ENCODE results near the gene CAMTA1. TPM values are rescaled to one million over a fixed set of nuclear protein-coding genes. Genes with fewer than 3 reads are reported as not detected.

CAMTA1 gene
- total and polyA plus RNA-seq, 9 of the 15 experiments (the other 6 are each of a cell fraction or from before 2014, with no cell fraction given) = 43.9 to 161 (median 65.9) TPM

DNA sequence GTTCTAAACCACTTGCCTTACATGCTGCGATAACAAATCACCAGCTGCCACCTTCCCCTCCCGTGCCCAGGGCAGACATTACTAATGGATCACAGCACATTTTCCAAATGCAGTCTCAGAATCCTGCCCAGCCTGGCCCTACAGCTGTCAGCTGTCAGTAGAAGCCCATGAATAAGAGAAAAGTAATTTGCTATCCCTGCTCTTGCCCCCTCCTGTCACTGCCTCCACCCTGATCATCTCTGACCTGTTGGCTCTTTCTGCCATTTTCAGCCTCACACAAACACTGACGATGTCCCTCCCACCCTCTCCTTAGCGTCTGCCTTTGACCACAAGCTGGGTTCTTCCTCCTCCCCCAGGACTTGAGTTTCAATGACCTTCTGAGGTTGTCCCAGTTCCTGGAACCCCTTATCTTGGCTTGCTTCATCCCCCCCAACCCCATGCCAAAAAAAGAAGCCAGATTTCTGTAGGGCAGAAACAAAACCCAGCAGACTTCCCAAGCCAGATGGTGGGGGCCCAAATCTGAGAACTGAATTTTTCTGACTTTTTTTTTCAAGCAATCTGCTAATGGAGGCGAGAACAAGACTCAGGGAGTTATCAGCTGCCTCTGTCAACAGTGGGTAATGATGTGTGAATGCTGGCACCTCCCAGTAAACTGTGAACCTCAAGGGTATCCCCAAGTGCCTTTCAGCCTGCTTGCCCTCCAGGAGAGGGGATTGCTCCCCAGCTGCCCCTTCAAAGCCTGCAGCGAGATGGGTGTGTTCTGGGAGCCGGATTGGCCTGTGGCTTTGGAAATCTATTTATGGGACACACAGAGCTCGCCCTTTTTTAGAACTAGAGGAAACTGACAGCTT, 769.4 kb downstream of the CAMTA1 start:
- no peaks in the 10 kb centered on the region for H3K9me3 ChIP-seq (replicated peaks; ENCODE audit: control insufficient read depth, insufficient read depth, low read depth, low read length)
- intact Hi-C loops (cut with micrococcal nuclease) = no loop called here
- H3K27ac ChIP-seq (ENCODE audit: extremely low read depth, low read depth, low read length) = no peak overlapping the region
- no TSS peak for BruUV-seq (replicated peaks)
- H3K9me1 ChIP-seq (ENCODE audit: control insufficient read depth, insufficient read depth, low read length) = no peaks in the 10 kb centered on the region
- FAIRE-seq = no peak
- 0% methylated on average over 8 of the region's 8 CpGs for WGBS (ENCODE audit: insufficient coverage, low coverage, missing lambda C conversion rate)
- no peak overlapping the region for H3K4me2 ChIP-seq (ENCODE audit: insufficient read depth, low read length)
- no peak overlapping the region for H3K4me3 ChIP-seq
- DNase-seq (ENCODE audit: extremely low read depth in 1 of 4, low spot score in 3 of 4) = no peak
- POLR2A ChIA-PET = interaction anchor here (0.7 to 1.2 kb wide), 4 partner anchors 18 to 183 kb away, joined by 3 to 4 read pairs (median 3); no protein-coding TSS in a partner anchor
- ATAC-seq = no peak
- no peak overlapping the region for H3K9ac ChIP-seq (ENCODE audit: insufficient read depth in 1 of 2, low read depth in 2 of 2, low read length in 2 of 2)
- CTCF ChIA-PET (ENCODE audit: low intra/inter-chr PET ratio) = no interaction called here
- no peaks in the 10 kb centered on the region for H3K36me3 ChIP-seq (ENCODE audit: control insufficient read depth, insufficient read depth, low read length)
- H2AFZ ChIP-seq (ENCODE audit: low read depth, low read length) = no peak overlapping the region
- no peaks in the 10 kb centered on the region for H3K79me2 ChIP-seq (ENCODE audit: control insufficient read depth, insufficient read depth, low read length)
- peaks cover 19 to 48% of the 10 kb centered on the region in 2 experiments; a peak in 3 of 5 replicates for H3K27me3 ChIP-seq (ENCODE audit: control insufficient read depth in 2 of 2, insufficient read depth in 2 of 2, low read length in 2 of 2)
- in situ Hi-C loops (cut with MboI) = no loop called here
- H3K4me1 ChIP-seq (replicated peaks in 1 of 2; ENCODE audit: control insufficient read depth in 2 of 2, insufficient read depth in 2 of 2, low read length in 2 of 2) = peaks cover 0 to 8% of the 10 kb centered on the region in 2 experiments; a peak in 1 of 5 replicates
- H4K20me1 ChIP-seq (replicated peaks; ENCODE audit: control insufficient read depth, insufficient read depth, low read length) = peaks cover 20% of the 10 kb centered on the region; the same call in 1 of the 2 replicates
- TF ChIP-seq, protein P1, sequence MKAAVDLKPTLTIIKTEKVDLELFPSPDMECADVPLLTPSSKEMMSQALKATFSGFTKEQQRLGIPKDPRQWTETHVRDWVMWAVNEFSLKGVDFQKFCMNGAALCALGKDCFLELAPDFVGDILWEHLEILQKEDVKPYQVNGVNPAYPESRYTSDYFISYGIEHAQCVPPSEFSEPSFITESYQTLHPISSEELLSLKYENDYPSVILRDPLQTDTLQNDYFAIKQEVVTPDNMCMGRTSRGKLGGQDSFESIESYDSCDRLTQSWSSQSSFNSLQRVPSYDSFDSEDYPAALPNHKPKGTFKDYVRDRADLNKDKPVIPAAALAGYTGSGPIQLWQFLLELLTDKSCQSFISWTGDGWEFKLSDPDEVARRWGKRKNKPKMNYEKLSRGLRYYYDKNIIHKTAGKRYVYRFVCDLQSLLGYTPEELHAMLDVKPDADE (conservative IDR thresholded peaks at IDR 0.05; ENCODE audit: control insufficient read depth, low read depth, low read length) = no peak
- TF ChIP-seq TAF7 (tag; IDR thresholded peaks at IDR 0.05) = no peak
- no peak for TF ChIP-seq SNIP1 (IDR thresholded peaks at IDR 0.05; ENCODE audit: low read depth)
- TF ChIP-seq, protein P2, sequence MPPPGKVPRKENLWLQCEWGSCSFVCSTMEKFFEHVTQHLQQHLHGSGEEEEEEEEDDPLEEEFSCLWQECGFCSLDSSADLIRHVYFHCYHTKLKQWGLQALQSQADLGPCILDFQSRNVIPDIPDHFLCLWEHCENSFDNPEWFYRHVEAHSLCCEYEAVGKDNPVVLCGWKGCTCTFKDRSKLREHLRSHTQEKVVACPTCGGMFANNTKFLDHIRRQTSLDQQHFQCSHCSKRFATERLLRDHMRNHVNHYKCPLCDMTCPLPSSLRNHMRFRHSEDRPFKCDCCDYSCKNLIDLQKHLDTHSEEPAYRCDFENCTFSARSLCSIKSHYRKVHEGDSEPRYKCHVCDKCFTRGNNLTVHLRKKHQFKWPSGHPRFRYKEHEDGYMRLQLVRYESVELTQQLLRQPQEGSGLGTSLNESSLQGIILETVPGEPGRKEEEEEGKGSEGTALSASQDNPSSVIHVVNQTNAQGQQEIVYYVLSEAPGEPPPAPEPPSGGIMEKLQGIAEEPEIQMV (tag; conservative IDR thresholded peaks at IDR 0.05; ENCODE audit: low read depth) = no peak
- TF ChIP-seq, protein P3, sequence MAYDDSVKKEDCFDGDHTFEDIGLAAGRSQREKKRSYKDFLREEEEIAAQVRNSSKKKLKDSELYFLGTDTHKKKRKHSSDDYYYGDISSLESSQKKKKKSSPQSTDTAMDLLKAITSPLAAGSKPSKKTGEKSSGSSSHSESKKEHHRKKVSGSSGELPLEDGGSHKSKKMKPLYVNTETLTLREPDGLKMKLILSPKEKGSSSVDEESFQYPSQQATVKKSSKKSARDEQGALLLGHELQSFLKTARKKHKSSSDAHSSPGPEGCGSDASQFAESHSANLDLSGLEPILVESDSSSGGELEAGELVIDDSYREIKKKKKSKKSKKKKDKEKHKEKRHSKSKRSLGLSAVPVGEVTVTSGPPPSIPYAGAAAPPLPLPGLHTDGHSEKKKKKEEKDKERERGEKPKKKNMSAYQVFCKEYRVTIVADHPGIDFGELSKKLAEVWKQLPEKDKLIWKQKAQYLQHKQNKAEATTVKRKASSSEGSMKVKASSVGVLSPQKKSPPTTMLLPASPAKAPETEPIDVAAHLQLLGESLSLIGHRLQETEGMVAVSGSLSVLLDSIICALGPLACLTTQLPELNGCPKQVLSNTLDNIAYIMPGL (CRISPR knock-in tag; IDR thresholded peaks at IDR 0.05) = no peak
- no peak for TF ChIP-seq POLR2A (conservative IDR thresholded peaks at IDR 0.05)
- TF ChIP-seq ZNF431 (CRISPR knock-in tag; IDR thresholded peaks at IDR 0.05) = no peak
- no peak for TF ChIP-seq NCOA1 (IDR thresholded peaks at IDR 0.05; ENCODE audit: low read depth)
- TF ChIP-seq GTF2F1 (IDR thresholded peaks at IDR 0.05; ENCODE audit: low read depth, low read length) = no peak
- no peak for TF ChIP-seq MED1 (CRISPR knock-in tag; IDR thresholded peaks at IDR 0.05; ENCODE audit: borderline replicate concordance)
- TF ChIP-seq, protein P4, sequence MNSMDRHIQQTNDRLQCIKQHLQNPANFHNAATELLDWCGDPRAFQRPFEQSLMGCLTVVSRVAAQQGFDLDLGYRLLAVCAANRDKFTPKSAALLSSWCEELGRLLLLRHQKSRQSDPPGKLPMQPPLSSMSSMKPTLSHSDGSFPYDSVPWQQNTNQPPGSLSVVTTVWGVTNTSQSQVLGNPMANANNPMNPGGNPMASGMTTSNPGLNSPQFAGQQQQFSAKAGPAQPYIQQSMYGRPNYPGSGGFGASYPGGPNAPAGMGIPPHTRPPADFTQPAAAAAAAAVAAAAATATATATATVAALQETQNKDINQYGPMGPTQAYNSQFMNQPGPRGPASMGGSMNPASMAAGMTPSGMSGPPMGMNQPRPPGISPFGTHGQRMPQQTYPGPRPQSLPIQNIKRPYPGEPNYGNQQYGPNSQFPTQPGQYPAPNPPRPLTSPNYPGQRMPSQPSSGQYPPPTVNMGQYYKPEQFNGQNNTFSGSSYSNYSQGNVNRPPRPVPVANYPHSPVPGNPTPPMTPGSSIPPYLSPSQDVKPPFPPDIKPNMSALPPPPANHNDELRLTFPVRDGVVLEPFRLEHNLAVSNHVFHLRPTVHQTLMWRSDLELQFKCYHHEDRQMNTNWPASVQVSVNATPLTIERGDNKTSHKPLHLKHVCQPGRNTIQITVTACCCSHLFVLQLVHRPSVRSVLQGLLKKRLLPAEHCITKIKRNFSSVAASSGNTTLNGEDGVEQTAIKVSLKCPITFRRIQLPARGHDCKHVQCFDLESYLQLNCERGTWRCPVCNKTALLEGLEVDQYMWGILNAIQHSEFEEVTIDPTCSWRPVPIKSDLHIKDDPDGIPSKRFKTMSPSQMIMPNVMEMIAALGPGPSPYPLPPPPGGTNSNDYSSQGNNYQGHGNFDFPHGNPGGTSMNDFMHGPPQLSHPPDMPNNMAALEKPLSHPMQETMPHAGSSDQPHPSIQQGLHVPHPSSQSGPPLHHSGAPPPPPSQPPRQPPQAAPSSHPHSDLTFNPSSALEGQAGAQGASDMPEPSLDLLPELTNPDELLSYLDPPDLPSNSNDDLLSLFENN (IDR thresholded peaks at IDR 0.05; ENCODE audit: low read depth in 2 of 2, low read length in 2 of 2) = peak in 1 of 2 experiments; percentile 35; a peak in 1 of 4 replicates
